Measurements from ENCODE around the gene DCAKD.

- TF ChIP-seq EP300 (IDR thresholded peaks at IDR 0.05) (no peak), CTCF (IDR thresholded peaks at IDR 0.05) (no peak), POLR2A (IDR thresholded peaks at IDR 0.05; ENCODE audit: low read depth) (no peak)
Observed at GRCh38 chr17:45093444-45094110, 42.1 kb upstream of the DCAKD start.
